Mesothelial cell of epicardium (in vitro differentiated cells): ENCODE results near the gene PBX4. TPM values are rescaled to one million over a fixed set of nuclear protein-coding genes. Genes with fewer than 3 reads are reported as not detected.

Experiments used
- DNase-seq, 2 experiments: peaks; one replicate each; pipeline ENCODE4 v3.0.0; 2021; ENCODE audit warnings: low spot score in 2 of 2; ENCODE audit not compliant: unreplicated experiment in 2 of 2
- H3K27ac Mint-ChIP-seq: 2 replicates; pipeline ENCODE4 v1.8.0; 2021; ENCODE audit warnings: mixed read lengths
- H3K27me3 Mint-ChIP-seq: 2 replicates; pipeline ENCODE4 v1.8.0; 2021; ENCODE audit warnings: low read depth, mixed read lengths
- H3K36me3 Mint-ChIP-seq: 2 replicates; pipeline ENCODE4 v1.8.0; 2021; ENCODE audit warnings: mixed read lengths
- H3K4me1 Mint-ChIP-seq: 2 replicates; pipeline ENCODE4 v1.8.0; 2021; ENCODE audit warnings: mixed read lengths
- H3K4me3 Mint-ChIP-seq: 2 replicates; pipeline ENCODE4 v1.8.0; 2021; ENCODE audit warnings: mild to moderate bottlenecking, moderate library complexity, mixed read lengths
- H3K9me3 Mint-ChIP-seq: 2 replicates; pipeline ENCODE4 v1.8.0; 2021; ENCODE audit warnings: mixed read lengths
- total RNA-seq: library from RNA; stranded (reverse); gene quantifications from 3 replicates; pipeline ENCODE4 v1.2.1, GENCODE V29; 2021
- TF ChIP-seq, protein P1 (sequence below): fragments of 200-600 bp; sonication (generic); IDR thresholded peaks from one replicate; pipeline ENCODE4 v1.5.0; 2021; ENCODE audit warnings: antibody characterized with exemption; ENCODE audit not compliant: unreplicated experiment

Gene PBX4
- total RNA-seq, 1 donor from 2014 or later = 12.8 TPM

DNA sequence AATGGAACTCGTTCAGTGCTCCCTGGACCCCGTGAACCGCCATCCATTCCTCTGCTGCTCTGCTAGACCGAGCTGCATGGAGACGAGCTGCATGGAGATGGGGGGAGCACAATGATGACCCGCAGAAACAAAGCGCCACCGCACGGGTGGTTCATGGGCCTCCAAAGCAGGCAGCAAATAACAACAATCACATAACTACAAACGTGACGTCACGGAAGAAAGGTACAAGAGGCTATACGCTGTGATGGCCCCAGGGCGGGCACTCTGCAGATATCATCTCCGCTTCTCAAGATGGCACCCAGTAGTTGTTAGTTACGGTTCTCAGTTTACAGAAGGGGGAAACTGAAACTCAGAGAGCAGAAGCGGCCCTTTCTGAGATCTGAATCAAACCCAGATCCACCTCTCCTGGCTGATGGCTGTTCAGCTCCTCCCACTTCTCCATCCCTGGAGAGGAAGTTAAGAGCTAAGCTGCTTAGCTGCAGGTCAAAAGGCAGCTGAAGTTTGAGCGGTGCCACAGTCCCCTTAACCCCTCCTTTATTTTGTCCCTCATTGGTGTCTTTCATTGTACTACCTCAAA lies 43.3 kb upstream of the PBX4 start:
- Mint-ChIP-seq H3K4me3 (peak overlapping the region; percentile 93), H3K9me3 (no peaks in the 10 kb centered on the region), H3K36me3 (peaks cover 9% of the 10 kb centered on the region), H3K4me1 (peaks cover 20% of the 10 kb centered on the region), H3K27me3 (no peaks in the 10 kb centered on the region), H3K27ac (no peak overlapping the region)
- DNase-seq = no peak
- TF ChIP-seq, protein P1, sequence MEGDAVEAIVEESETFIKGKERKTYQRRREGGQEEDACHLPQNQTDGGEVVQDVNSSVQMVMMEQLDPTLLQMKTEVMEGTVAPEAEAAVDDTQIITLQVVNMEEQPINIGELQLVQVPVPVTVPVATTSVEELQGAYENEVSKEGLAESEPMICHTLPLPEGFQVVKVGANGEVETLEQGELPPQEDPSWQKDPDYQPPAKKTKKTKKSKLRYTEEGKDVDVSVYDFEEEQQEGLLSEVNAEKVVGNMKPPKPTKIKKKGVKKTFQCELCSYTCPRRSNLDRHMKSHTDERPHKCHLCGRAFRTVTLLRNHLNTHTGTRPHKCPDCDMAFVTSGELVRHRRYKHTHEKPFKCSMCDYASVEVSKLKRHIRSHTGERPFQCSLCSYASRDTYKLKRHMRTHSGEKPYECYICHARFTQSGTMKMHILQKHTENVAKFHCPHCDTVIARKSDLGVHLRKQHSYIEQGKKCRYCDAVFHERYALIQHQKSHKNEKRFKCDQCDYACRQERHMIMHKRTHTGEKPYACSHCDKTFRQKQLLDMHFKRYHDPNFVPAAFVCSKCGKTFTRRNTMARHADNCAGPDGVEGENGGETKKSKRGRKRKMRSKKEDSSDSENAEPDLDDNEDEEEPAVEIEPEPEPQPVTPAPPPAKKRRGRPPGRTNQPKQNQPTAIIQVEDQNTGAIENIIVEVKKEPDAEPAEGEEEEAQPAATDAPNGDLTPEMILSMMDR = no peak

DNA sequence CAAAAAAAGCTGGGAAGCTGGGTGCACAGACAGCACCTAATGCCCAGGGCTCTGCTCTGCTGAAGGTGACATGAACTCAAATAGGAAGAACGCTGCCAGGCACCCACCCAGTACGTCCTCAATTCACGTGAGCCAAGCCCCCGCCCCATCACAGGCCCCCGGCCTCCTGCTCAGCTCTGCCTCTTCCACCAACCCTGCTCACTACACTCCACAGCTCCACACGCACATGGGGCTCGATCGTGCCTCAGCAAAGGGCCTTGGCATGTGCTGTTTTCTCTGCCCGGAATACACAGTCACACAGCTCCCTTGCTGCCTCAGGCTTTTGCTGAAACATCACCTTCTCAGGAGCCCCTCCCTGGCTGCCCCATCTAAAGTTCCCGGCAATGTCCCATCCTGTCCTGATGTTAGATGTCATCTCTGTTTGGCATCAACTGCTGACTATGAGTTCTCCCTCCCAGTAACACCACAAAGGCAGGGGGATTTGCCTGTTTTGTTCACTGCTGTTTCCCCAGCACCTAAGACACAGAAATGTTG lies 42.7 kb upstream of the PBX4 start:
- Mint-ChIP-seq H3K27ac (no peak overlapping the region), H3K36me3 (peaks cover 10% of the 10 kb centered on the region), H3K27me3 (no peaks in the 10 kb centered on the region), H3K4me3 (peak overlapping the region; percentile 93), H3K9me3 (no peaks in the 10 kb centered on the region), H3K4me1 (peaks cover 20% of the 10 kb centered on the region)
- TF ChIP-seq, protein P1 = no peak
- DNase-seq = no peak

DNA sequence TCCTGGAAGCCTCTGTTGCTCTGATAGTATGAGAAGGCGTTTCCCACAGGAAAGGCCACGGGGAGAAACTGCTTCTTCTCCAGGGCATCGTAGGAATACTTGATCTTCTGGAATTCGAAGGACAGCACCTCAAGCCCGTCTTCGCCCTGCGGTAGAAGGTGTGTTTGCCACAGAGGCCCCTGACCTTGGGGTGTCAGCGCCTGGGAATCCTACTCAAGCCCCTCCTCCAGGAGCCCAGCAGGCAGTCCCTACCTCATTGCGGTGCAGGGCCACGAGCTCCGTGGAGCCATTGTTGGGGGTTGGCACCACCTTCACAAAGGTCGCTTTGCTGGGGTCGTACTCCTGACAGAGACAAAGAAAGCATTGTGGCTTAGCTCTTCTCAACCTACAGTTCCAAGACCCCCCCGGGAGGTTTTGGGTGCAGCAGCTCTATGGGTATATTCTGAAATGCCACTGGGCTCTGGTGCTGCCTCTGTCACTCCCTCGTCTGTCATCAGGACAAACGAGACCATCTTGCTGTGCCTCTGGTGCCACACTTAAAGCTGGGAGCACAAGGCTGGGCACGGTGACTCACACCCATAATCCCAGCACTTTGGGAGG lies 41.3 kb upstream of the PBX4 start:
- no peak overlapping the region for H3K27ac Mint-ChIP-seq
- peaks cover 16% of the 10 kb centered on the region for H3K36me3 Mint-ChIP-seq
- no peaks in the 10 kb centered on the region for H3K9me3 Mint-ChIP-seq

DNA sequence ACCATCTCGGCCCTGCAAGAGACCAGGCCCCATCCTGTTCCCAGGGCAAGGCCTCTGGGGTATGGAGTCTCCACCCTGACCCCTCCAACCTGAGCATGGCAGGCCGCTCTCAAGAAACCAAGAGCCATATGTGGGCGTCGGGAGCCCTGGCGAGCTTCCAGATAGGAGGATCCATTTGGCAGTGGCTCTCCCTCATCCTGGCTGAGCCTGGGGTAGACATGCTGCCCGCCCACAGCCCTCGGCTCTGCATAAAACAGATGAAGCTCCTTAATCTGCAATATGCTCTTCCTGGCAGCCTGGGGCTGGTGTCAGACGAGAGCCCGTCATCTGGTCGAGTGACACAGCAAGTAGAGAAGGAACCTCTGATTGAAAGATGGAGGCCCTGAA lies 38.9 kb upstream of the PBX4 start:
- Mint-ChIP-seq H3K36me3 (peaks cover 30% of the 10 kb centered on the region), H3K4me3 (no peak overlapping the region), H3K9me3 (no peaks in the 10 kb centered on the region), H3K27ac (no peak overlapping the region), H3K4me1 (peaks cover 15% of the 10 kb centered on the region), H3K27me3 (no peaks in the 10 kb centered on the region)
- DNase-seq = no peak
- TF ChIP-seq, protein P1 = no peak

More for the DNA sequence above, 41.3 kb upstream of the PBX4 start:
- Mint-ChIP-seq H3K4me1 (peaks cover 20% of the 10 kb centered on the region), H3K27me3 (no peaks in the 10 kb centered on the region), H3K4me3 (no peak overlapping the region)
- TF ChIP-seq, protein P1 = no peak
- DNase-seq = no peak

DNA sequence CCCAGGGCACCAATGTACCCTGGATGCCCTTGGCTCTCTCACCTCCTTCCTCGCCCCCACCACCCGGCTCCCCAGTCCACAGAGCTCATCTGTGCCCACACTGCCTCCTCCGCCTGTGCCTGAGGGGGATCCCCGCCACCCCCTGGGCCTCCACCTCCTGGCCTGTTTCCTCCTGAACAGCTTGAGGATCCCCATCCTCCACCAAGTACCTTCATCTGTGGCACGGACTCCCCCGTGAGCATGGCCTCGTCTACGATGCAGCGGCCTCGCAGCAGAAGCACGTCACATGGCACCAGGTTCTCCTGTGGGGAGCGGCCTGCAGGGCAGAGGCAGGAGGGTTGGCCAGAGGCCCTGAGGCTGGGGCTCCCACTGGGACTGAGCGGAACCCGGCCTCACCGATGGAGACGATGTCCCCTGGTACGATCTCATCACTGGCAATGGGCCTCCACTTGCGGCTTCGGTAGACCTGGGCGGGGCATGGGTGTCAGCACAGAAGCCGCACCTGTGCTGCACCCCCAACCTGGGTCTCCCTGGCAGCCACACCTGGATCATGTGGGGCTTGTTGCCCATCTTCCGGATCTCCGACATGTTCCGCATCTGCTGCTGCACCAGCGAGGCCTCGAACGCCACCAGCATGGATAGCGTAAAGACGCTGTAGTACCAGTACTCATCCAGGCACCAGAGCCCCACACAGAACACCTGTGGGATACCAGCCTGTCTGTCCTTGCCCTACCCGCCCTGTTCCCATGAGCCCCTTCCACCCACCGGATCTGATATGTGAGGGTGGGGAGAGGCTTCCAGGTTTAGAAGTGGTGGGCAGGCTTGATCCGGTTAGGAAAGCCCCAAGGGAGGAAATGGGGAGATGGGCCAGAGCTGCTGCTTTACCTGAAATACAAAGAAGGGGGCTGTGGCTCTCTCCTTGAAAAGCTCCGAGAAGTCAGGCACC lies 38.2 kb upstream of the PBX4 start:
- Mint-ChIP-seq H3K27me3 (no peaks in the 10 kb centered on the region), H3K27ac (no peak overlapping the region), H3K36me3 (peaks cover 30% of the 10 kb centered on the region), H3K4me3 (no peak overlapping the region), H3K9me3 (no peaks in the 10 kb centered on the region), H3K4me1 (peaks cover 8% of the 10 kb centered on the region)
- DNase-seq = no peak
- TF ChIP-seq, protein P1 = no peak
